HepG2 (cell line): ENCODE measurements around the gene PTGDS. TPM values are rescaled to one million over a fixed set of nuclear protein-coding genes. Genes with fewer than 3 reads are reported as not detected.

Experiments used
- AGO2 ChIP-seq: fragments of 200-400 bp; formaldehyde crosslinking; optimal IDR thresholded peaks from 2 replicates; pipeline ENCODE3; 2017; ENCODE audit warnings: mild to moderate bottlenecking, low read depth, low read length, moderate library complexity
- CREB1 ChIP-seq, 2 experiments: fragments of 450-650 bp in 1 of 2; IDR thresholded peaks; 2 replicates each; pipeline ENCODE4 v1.6.1; 2016 to 2017; ENCODE audit warnings: control low read depth in 1 of 2, mild to moderate bottlenecking in 1 of 2, missing compliant biosample characterization in 1 of 2, missing genetic modification characterization in 1 of 2
- JARID2 ChIP-seq: sonication (generic); formaldehyde crosslinking; IDR thresholded peaks from 2 replicates; pipeline ENCODE4 v1.8.1; 2023; ENCODE audit warnings: missing genetic modification reagents, inconsistent platforms; ENCODE audit not compliant: insufficient replicate concordance
- KDM6A ChIP-seq: IDR thresholded peaks from 2 replicates; pipeline ENCODE4 v1.6.1; 2016; ENCODE audit warnings: low read depth
- KLF15 ChIP-seq: sonication (generic); formaldehyde crosslinking; IDR thresholded peaks from 2 replicates; pipeline ENCODE4 v1.8.1; 2023; ENCODE audit warnings: borderline replicate concordance, mild to moderate bottlenecking, inconsistent platforms, missing genetic modification reagents, mixed read lengths
- MIXL1 ChIP-seq: IDR thresholded peaks from 2 replicates; pipeline ENCODE4 v1.6.1; 2016
- NFE2L1 ChIP-seq: sonication (generic); formaldehyde crosslinking; IDR thresholded peaks from 2 replicates; pipeline ENCODE4 v1.4.0; 2020; ENCODE audit warnings: missing genetic modification reagents, mild to moderate bottlenecking, borderline replicate concordance
- NFKB2 ChIP-seq: sonication (generic); formaldehyde crosslinking; IDR thresholded peaks from 2 replicates; pipeline ENCODE4 v1.4.0; 2020; ENCODE audit warnings: missing genetic modification reagents, borderline replicate concordance
- NFRKB ChIP-seq: fragments of 450-650 bp; IDR thresholded peaks from 2 replicates; pipeline ENCODE4 v1.6.1; 2017
- RARG ChIP-seq: sonication (generic); formaldehyde crosslinking; IDR thresholded peaks from 2 replicates; pipeline ENCODE4 v1.4.0; 2020; ENCODE audit warnings: low read depth, mild to moderate bottlenecking, missing genetic modification reagents
- SP2 ChIP-seq: sonication (generic); formaldehyde crosslinking; IDR thresholded peaks from 2 replicates; pipeline ENCODE4 v1.5.1; 2020; ENCODE audit warnings: mild to moderate bottlenecking, missing genetic modification reagents
- SP5 ChIP-seq: IDR thresholded peaks from 2 replicates; pipeline ENCODE4 v1.6.1; 2016; ENCODE audit warnings: low read depth, borderline replicate concordance
- SRF ChIP-seq: IDR thresholded peaks from 2 replicates; pipeline ENCODE4 v1.6.1; 2011; ENCODE audit warnings: mild to moderate bottlenecking, low read depth, low read length, moderate library complexity
- XRCC5 ChIP-seq: fragments of 200-400 bp; formaldehyde crosslinking; optimal IDR thresholded peaks from 2 replicates; pipeline ENCODE3; 2017; ENCODE audit warnings: mild to moderate bottlenecking, low read length
- ZBTB20 ChIP-seq: sonication (generic); formaldehyde crosslinking; IDR thresholded peaks from 2 replicates; pipeline ENCODE4 v1.8.1; 2023; ENCODE audit warnings: missing genetic modification reagents, low read depth, mild to moderate bottlenecking, borderline replicate concordance
- ZBTB42 ChIP-seq: sonication (generic); formaldehyde crosslinking; IDR thresholded peaks from 2 replicates; pipeline ENCODE4 v1.5.0; 2020; ENCODE audit warnings: mild to moderate bottlenecking, missing genetic modification reagents
- ZBTB7A ChIP-seq: sonication (generic); formaldehyde crosslinking; IDR thresholded peaks from 2 replicates; pipeline ENCODE4 v1.8.0; 2022; ENCODE audit warnings: mild to moderate bottlenecking, missing genetic modification reagents
- ZFYVE20 ChIP-seq: sonication (generic); formaldehyde crosslinking; IDR thresholded peaks from 2 replicates; pipeline ENCODE4 v1.8.0; 2023; ENCODE audit warnings: low read depth, mild to moderate bottlenecking, moderate library complexity, missing genetic modification reagents, borderline replicate concordance
- polyA plus RNA-seq, 8 experiments: library from polyadenylated mRNA; depleted of rRNA in 3 of 8; stranded (reverse) in 7 of 8; unstranded in 1 of 8; fragments of >200 nt; fragmentation: Illumina TruSeq in 4 of 8; extraction: Trizol in 4 of 8; gene quantifications; 2 replicates each; pipeline versions ENCODE4 v1.2.1 to v1.2.3, GENCODE V29; 2011 to 2016; ENCODE audit warnings: low read depth in 4 of 8, missing spikeins in 1 of 8, mixed read lengths in 1 of 8; ENCODE audit not compliant: insufficient read depth in 1 of 8
- total RNA-seq, 5 experiments: library from RNA; depleted of rRNA; stranded (reverse); fragments of >200 nt; fragmentation: Illumina TruSeq; extraction: Trizol; gene quantifications; 2 replicates each; pipeline ENCODE4 v1.2.3, GENCODE V29; 2016; ENCODE audit warnings: low read depth in 1 of 5
- TF ChIP-seq, protein P1 (sequence below): sonication (generic); formaldehyde crosslinking; IDR thresholded peaks from 2 replicates; pipeline ENCODE4 v1.5.0; 2020; ENCODE audit warnings: missing genetic modification reagents
- TF ChIP-seq, protein P2 (sequence below): sonication (generic); formaldehyde crosslinking; conservative IDR thresholded peaks from 2 replicates; pipeline ENCODE4 v1.4.0; 2020; ENCODE audit warnings: missing genetic modification reagents
- TF ChIP-seq, protein P3 (sequence below): sonication (generic); formaldehyde crosslinking; IDR thresholded peaks from 2 replicates; pipeline ENCODE4 v1.8.1; 2023; ENCODE audit warnings: mild to moderate bottlenecking, missing genetic modification reagents
- TF ChIP-seq, protein P4 (sequence below): sonication (generic); formaldehyde crosslinking; IDR thresholded peaks from 2 replicates; pipeline ENCODE4 v1.5.1; 2020; ENCODE audit warnings: missing genetic modification reagents, mild to moderate bottlenecking, borderline replicate concordance
- TF ChIP-seq, protein P5 (sequence below): sonication (generic); formaldehyde crosslinking; IDR thresholded peaks from 2 replicates; pipeline ENCODE4 v1.4.0; 2020; ENCODE audit warnings: missing genetic modification reagents

Gene PTGDS
- total and polyA plus RNA-seq, 2 of the 13 experiments (the other 11 are each of a cell fraction or from before 2014, with no cell fraction given): 0.33 to 0.50 TPM

DNA sequence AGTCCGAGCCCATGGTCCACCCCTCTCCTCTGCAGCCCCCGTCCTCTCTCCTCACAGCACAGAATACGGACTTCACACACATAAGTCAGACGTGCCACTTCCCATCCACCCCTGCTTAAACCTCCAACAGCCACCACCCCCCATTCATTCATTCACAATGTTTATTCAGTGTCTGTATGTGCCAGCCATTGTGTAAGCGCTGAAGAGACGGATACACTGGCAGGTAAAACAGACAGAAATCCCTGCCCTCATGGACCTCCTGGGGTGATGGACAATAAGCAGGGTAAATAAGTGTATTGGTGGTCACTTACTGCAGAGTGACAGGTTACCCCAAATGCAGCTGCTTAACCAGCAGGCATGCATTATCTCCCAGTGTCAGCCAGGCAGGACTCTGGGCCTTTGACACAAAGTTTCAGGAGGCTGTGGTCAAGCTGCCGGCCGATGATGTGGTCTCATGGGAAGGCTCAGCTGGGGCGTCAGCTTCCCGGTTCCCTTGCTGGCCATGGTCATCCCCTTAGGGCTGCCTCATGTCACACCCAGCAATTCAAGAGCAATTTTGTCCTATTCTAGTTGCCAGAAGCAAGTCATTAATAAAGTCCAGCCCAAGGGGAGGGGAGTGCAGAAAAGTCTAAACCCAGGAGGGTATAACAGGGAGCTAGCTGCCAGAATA lies 13.1 kb downstream of the PTGDS start (continued):
- TF ChIP-seq NFE2L1 (CRISPR knock-in tag) (no peak), SP2 (CRISPR knock-in tag) (no peak), XRCC5 (no peak), ZFYVE20 (CRISPR knock-in tag) (no peak), RARG (CRISPR knock-in tag) (no peak), AGO2 (no peak), CREB1 (IDR thresholded peaks at IDR 0.05) (no peak), CREB1 (CRISPR knock-in tag; IDR thresholded peaks at IDR 0.05) (no peak), SRF (no peak), ZBTB20 (CRISPR knock-in tag) (no peak), KDM6A (CRISPR knock-in tag) (no peak), SP5 (CRISPR knock-in tag) (no peak), ZBTB42 (CRISPR knock-in tag) (no peak), KLF15 (CRISPR knock-in tag) (no peak), MIXL1 (CRISPR knock-in tag) (no peak), ZBTB7A (CRISPR knock-in tag) (no peak), NFRKB (no peak), NFKB2 (no peak), JARID2 (CRISPR knock-in tag) (no peak)
- TF ChIP-seq, protein P1, sequence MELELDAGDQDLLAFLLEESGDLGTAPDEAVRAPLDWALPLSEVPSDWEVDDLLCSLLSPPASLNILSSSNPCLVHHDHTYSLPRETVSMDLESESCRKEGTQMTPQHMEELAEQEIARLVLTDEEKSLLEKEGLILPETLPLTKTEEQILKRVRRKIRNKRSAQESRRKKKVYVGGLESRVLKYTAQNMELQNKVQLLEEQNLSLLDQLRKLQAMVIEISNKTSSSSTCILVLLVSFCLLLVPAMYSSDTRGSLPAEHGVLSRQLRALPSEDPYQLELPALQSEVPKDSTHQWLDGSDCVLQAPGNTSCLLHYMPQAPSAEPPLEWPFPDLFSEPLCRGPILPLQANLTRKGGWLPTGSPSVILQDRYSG (CRISPR knock-in tag): no peak
- TF ChIP-seq, protein P2, sequence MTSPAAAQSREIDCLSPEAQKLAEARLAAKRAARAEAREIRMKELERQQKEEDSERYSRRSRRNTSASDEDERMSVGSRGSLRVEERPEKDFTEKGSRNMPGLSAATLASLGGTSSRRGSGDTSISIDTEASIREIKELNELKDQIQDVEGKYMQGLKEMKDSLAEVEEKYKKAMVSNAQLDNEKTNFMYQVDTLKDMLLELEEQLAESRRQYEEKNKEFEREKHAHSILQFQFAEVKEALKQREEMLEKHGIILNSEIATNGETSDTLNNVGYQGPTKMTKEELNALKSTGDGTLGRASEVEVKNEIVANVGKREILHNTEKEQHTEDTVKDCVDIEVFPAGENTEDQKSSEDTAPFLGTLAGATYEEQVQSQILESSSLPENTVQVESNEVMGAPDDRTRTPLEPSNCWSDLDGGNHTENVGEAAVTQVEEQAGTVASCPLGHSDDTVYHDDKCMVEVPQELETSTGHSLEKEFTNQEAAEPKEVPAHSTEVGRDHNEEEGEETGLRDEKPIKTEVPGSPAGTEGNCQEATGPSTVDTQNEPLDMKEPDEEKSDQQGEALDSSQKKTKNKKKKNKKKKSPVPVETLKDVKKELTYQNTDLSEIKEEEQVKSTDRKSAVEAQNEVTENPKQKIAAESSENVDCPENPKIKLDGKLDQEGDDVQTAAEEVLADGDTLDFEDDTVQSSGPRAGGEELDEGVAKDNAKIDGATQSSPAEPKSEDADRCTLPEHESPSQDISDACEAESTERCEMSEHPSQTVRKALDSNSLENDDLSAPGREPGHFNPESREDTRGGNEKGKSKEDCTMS (CRISPR knock-in tag): no peak
- TF ChIP-seq, protein P3, sequence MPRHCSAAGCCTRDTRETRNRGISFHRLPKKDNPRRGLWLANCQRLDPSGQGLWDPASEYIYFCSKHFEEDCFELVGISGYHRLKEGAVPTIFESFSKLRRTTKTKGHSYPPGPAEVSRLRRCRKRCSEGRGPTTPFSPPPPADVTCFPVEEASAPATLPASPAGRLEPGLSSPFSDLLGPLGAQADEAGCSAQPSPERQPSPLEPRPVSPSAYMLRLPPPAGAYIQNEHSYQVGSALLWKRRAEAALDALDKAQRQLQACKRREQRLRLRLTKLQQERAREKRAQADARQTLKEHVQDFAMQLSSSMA (CRISPR knock-in tag): no peak
- TF ChIP-seq, protein P4, sequence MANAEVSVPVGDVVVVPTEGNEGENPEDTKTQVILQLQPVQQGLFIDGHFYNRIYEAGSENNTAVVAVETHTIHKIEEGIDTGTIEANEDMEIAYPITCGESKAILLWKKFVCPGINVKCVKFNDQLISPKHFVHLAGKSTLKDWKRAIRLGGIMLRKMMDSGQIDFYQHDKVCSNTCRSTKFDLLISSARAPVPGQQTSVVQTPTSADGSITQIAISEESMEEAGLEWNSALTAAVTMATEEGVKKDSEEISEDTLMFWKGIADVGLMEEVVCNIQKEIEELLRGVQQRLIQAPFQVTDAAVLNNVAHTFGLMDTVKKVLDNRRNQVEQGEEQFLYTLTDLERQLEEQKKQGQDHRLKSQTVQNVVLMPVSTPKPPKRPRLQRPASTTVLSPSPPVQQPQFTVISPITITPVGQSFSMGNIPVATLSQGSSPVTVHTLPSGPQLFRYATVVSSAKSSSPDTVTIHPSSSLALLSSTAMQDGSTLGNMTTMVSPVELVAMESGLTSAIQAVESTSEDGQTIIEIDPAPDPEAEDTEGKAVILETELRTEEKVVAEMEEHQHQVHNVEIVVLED: no peak
- TF ChIP-seq, protein P5, sequence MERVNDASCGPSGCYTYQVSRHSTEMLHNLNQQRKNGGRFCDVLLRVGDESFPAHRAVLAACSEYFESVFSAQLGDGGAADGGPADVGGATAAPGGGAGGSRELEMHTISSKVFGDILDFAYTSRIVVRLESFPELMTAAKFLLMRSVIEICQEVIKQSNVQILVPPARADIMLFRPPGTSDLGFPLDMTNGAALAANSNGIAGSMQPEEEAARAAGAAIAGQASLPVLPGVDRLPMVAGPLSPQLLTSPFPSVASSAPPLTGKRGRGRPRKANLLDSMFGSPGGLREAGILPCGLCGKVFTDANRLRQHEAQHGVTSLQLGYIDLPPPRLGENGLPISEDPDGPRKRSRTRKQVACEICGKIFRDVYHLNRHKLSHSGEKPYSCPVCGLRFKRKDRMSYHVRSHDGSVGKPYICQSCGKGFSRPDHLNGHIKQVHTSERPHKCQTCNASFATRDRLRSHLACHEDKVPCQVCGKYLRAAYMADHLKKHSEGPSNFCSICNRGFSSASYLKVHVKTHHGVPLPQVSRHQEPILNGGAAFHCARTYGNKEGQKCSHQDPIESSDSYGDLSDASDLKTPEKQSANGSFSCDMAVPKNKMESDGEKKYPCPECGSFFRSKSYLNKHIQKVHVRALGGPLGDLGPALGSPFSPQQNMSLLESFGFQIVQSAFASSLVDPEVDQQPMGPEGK (CRISPR knock-in tag): 0 out of 2 replicates have a peak, but pooled peaks have one; percentile 28
